Neuron (in vitro differentiated cells): Measurements from ENCODE around the gene DPF3.
"Not testable (repeated sequence)": the region's sequence is repeated elsewhere in the genome, so short reads cannot be mapped to it uniquely, and the experiment has no call there.

Experiments
- H2AFZ ChIP-seq: one replicate; pipeline ENCODE4 v1.6.1; 2013; ENCODE audit warnings: low read depth, mild to moderate bottlenecking, inconsistent platforms, low read length, moderate library complexity
- H3K27me3 ChIP-seq: one replicate; pipeline ENCODE4 v1.6.1; 2013; ENCODE audit warnings: low read length; ENCODE audit not compliant: insufficient read depth
- H3K36me3 ChIP-seq: one replicate; pipeline ENCODE4 v1.6.1; 2013; ENCODE audit warnings: low read length; ENCODE audit not compliant: insufficient read depth
- H3K4me1 ChIP-seq: one replicate; pipeline ENCODE4 v1.6.1; 2013; ENCODE audit warnings: low read length; ENCODE audit not compliant: insufficient read depth
- H3K4me3 ChIP-seq: 2 replicates; pipeline ENCODE4 v1.5.1; 2013; ENCODE audit warnings: mild to moderate bottlenecking, low read length, moderate library complexity
- H3K9me3 ChIP-seq: one replicate; pipeline ENCODE4 v1.6.1; 2013; ENCODE audit warnings: low read length

The DPF3 gene

DNA sequence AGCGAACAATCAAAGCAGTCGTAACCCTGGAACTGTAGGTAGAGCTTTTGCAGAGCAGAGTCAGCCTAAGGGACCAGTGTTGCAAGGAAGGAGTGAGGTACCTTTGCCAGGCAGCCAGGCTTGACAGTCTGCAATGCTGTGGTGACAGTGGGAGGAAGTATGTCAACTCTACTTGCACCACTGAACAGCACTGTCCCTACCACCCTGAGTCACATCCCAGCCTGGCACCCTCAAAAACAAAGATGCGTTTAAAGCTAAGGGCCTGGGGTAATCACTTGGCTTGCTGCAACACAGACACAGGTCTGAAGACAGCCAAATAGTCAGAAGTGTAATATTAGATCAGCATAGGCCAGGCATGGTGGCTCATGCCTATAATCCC, 141.9 kb downstream of the DPF3 start:
- H3K4me3 ChIP-seq, result no peak overlapping the region
- H3K4me1 ChIP-seq, result no peaks in the 10 kb centered on the region
- H3K27me3 ChIP-seq, result no peaks in the 10 kb centered on the region
- peaks cover 4% of the 10 kb centered on the region for H3K9me3 ChIP-seq
- H3K36me3 ChIP-seq, result no peaks in the 10 kb centered on the region
- H2AFZ ChIP-seq, result no peak overlapping the region

DNA sequence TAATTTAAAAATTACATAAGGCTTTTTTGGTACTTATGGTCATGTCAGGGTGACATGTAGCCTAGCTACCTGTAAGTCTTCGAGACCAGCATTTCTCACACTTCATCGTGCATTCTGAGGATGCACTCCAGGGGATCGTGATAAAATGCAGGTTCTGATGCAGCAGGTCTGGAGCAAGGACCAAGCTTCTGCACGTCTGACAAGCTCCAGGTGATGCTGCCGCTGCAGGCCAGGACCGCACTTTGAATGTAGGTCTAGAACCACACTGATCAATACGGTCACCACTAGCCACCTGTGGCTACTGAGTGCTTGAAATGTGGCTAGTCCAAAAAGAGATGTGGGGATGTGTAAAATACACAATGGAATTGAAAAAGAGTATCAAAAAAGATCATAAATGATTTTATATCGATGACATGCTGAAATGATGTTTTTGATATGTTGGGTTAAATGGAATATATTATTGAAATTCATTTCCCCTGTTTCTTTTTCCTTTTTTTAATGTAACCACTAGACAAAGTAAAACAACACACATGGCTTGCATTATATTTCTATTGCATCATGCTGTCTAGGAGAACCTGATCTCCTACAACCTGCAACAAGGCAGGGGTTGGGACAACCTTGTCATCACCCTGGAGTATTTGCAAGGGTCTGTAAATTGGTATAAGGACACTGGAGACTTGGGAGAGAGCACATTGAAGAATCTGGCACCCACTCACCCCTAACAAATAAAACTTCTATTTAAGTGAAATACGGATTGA, 142.4 kb downstream of the DPF3 start:
- Histone ChIP-seq H3K4me1 (no peaks in the 10 kb centered on the region), H2AFZ (no peak overlapping the region), H3K36me3 (no peaks in the 10 kb centered on the region), H3K4me3 (no peak overlapping the region), H3K9me3 (peaks cover 4% of the 10 kb centered on the region), H3K27me3 (no peaks in the 10 kb centered on the region)

DNA sequence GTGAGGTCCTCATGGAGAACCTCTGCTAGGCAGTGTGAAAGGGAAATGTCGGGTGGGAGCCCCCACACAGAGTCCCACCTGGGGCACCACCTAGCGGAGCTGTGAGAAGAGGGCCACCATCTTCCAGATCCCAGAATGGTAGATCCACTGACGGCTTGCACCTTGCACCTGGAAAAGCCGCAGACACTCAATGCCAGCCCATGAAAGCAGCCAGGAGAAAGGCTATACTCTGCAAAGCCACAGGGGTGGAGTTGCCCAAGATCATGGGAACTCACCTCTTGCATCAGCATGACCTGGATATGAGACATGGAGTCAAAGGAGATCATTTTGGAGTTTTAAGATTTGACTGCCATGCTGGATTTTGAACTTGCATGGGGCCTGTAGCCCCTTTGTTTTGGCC, 145.0 kb downstream of the DPF3 start:
- not testable (repeated sequence) for H3K9me3 ChIP-seq, H3K4me3 ChIP-seq, H2AFZ ChIP-seq, H3K4me1 ChIP-seq, H3K27me3 ChIP-seq, H3K36me3 ChIP-seq

DNA sequence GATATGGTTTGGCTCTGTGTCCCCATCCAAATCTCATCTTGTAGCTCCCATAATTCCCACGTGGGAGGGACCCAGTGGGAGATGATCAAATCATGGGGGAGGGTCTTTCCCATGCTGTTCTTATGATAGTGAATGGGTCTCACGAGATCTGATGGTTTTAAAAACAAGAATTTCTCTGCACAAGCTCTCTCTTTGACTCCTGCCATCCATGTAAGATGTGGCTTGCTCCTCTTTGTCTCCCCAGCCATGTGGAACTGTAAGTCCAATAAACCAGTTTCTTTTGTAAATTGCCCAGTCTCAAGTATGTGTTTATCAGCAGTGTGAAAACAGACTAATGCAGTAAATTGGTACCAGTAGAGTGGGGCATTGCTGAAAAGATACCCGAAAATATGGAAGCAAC, 146.2 kb downstream of the DPF3 start:
- Histone ChIP-seq H3K4me3 (no peak overlapping the region), H3K4me1 (no peaks in the 10 kb centered on the region), H3K36me3 (no peaks in the 10 kb centered on the region), H3K27me3 (no peaks in the 10 kb centered on the region), H3K9me3 (peaks cover 4% of the 10 kb centered on the region), H2AFZ (no peak overlapping the region)

DNA sequence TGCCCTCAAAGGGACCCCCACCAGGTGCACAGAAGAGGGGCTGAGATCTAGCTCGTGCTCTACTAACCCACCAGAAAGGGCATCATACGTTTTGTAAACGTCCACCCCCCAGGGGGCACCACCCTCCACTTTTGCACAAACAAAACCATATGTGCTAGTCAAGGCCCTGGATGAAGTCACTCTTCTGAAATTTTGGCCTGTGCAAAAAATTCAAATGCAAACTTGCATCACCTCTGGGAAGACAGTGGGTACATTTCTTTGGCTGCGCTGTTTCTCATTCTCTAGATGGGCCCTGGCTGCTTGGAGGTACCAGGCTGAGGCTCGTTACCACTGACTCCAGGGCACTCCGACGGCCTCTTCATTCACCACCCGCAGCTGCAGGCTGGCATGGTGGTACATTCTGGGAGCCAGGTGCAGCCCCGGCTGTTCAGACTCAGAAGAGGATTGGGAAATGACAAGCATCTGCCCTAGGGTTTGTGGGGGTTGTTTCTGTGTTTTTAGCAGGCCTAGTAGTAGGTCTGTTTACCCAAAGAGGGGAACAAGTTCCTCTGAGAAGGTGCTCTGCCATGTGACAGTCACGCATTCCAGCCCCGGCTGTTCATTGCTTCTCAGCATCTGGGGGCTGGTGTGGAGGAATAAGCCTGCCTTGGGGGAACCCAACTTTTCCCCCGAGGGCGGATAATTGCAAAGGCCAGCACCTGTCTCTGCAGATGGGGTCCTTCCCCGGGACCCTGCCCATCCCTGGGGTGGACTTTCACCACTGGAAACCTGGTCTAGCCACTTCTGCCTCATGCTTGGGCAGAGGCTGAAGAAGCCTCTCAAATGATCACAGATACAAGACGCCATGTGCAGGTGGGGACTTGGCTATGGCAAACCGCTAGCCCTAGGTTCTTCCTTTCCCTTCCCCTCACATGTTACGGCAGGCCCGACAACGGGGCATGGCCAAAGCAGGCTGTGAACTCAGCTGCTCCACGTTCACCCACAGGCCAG, 147.6 kb downstream of the DPF3 start:
- no peak overlapping the region for H2AFZ ChIP-seq
- H3K4me1 ChIP-seq, result no peaks in the 10 kb centered on the region
- no peaks in the 10 kb centered on the region for H3K36me3 ChIP-seq
- H3K9me3 ChIP-seq, result peaks cover 4% of the 10 kb centered on the region
- no peaks in the 10 kb centered on the region for H3K27me3 ChIP-seq
- H3K4me3 ChIP-seq, result no peak overlapping the region

DNA sequence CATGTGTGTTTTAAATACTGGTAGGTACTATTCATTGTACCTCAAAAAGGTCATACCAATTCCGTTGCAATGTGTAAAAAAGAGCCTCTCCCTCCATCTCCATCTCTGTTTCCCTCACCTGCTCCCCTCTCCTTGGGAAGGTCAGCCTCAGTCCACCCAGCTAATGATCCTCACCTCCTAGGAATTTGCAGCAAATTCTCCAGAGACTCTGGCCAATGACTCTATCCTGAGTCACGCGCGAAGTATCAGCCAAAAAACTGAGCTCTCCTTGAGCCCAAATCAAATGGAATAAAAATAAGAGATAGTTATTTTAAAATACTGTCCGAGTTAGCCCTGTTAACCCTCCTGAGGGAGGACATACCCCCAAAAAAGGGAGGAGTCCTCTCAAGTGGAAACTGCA, 148.4 kb downstream of the DPF3 start:
- Histone ChIP-seq H3K27me3 (no peaks in the 10 kb centered on the region), H3K9me3 (peaks cover 4% of the 10 kb centered on the region), H3K36me3 (no peaks in the 10 kb centered on the region), H3K4me3 (no peak overlapping the region), H2AFZ (no peak overlapping the region), H3K4me1 (no peaks in the 10 kb centered on the region)

DNA sequence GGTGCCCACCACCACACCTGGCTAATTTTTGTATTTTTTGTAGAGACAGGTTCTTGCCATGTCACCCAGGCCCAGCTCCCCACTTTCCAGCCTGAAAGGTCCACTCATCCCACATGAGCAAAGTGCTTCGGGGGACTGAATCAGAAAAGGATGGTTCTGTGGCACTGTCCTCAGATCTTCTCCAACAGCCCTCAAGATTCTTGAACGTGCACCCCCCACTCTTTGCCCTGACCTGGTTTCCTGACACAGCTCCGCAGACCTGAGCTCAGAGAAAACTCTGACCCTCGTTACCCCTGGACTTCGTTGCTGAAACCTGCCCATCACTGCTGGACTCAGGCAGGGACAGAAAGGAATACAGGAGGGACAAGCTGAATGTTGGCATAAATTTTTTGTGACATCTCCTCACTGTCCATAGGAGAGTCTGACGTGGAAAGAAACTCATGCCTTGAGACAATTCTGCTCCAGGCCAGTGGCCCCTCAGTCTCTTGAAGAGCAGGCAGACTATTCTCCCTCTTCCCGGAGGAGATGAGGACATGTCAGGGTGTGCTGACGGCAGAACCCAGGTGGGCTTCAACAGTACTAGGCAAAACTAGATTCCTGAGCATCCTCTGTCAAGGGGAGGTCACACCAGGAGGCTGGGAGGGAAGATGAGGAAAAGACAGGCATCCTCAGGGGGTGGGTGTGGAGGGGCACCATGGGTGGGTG, 149.3 kb downstream of the DPF3 start:
- H3K4me1 ChIP-seq, result no peaks in the 10 kb centered on the region
- H3K36me3 ChIP-seq, result no peaks in the 10 kb centered on the region
- H3K27me3 ChIP-seq, result no peaks in the 10 kb centered on the region
- no peak overlapping the region for H2AFZ ChIP-seq
- no peak overlapping the region for H3K4me3 ChIP-seq
- H3K9me3 ChIP-seq, result peaks cover 4% of the 10 kb centered on the region

DNA sequence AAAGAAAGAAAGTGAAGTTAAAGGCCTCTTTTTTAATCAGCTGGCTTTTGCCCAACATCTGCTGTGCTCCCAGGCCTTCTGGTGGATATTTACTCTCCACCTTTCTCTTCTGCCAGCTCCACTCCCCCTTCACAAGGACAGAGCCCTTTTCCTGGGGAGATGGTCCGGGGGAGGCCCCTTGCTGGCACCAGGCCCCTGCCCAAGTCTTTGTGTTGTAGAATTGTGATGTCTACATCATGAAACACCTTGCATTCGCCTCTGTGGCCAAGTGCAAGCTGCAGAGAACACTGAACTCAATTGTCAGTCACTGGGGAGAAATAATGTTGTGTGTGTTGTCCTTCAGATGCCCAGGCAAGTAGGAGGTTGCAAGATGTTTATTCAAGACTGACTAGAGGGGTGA, 150.3 kb downstream of the DPF3 start:
- no peaks in the 10 kb centered on the region for H3K36me3 ChIP-seq
- no peaks in the 10 kb centered on the region for H3K4me1 ChIP-seq
- no peaks in the 10 kb centered on the region for H3K27me3 ChIP-seq
- H3K9me3 ChIP-seq, result peaks cover 4% of the 10 kb centered on the region
- H2AFZ ChIP-seq, result no peak overlapping the region
- H3K4me3 ChIP-seq, result no peak overlapping the region

DNA sequence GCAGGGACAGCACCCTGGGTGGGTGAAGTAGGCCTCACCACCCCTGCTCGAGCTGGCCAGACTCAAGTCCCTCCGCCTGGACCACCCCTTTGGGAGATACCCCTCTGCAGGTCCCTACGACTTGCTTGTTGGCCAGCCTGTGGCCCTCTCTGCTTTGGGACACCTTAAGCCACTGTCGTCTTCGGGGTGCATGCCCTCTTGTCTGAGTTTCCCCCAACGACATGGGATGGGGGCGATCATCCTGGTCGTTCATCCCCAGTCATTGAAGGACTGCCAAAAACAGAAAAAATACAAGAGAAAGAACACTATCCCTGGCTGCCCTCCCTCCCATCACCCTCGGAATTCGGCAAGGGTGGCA, 151.1 kb downstream of the DPF3 start:
- no peaks in the 10 kb centered on the region for H3K27me3 ChIP-seq
- H3K36me3 ChIP-seq, result no peaks in the 10 kb centered on the region
- no peaks in the 10 kb centered on the region for H3K4me1 ChIP-seq
- no peak overlapping the region for H2AFZ ChIP-seq
- H3K9me3 ChIP-seq, result peaks cover 4% of the 10 kb centered on the region
- no peak overlapping the region for H3K4me3 ChIP-seq

DNA sequence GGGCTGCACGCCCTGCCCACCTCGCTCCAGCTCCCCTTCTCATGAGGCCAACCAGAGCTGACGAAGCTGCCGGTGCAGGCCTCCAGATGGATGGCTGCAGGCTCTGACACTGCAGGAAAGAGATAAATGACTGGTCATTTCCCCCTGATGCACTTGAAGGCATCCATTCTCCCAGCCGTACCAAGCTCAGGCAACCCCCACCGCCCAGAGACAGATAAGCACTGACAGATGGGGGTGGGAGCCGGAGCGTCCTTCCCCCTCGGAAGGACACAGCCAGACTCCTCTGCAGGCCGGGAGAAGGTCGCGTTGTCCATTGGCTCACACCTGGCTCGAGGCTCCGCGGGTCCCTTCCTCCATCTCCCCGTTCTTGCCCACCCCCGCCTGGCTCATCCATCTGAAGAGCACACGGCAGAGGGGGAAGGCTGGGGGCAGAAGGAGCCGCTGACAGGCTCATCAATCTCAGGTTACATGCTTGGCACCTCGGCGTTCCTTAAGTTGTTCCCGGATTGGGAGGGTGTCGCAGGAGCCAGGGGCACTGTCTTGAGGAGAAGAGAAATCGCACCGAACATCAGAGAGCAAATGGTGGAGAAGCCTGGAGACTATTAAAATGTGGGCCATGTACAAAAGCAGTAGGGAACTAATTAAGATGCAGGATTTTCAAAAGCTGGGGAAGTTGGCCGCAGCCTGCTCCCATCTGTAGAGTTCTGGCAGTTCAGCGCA, 151.6 kb downstream of the DPF3 start:
- H3K36me3 ChIP-seq, result no peaks in the 10 kb centered on the region
- no peaks in the 10 kb centered on the region for H3K4me1 ChIP-seq
- H3K9me3 ChIP-seq, result peaks cover 3% of the 10 kb centered on the region
- H3K27me3 ChIP-seq, result no peaks in the 10 kb centered on the region
- H2AFZ ChIP-seq, result no peak overlapping the region
- no peak overlapping the region for H3K4me3 ChIP-seq

DNA sequence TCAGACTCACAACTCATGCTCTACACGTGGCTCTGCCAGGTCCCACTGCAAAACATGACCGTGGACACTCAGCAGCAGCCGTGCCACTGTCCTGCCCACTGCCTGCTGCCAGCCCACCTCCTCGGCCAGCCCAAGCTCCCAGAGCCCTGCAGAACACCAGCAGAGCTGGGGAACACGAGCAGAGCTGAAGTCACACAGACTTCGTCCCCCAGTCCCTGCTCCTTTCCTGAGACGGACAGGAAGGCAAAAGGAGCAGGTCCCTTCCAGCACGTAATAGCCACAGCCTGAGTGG, 152.1 kb downstream of the DPF3 start:
- Histone ChIP-seq H3K4me1 (no peaks in the 10 kb centered on the region), H3K9me3 (no peaks in the 10 kb centered on the region), H3K36me3 (no peaks in the 10 kb centered on the region), H2AFZ (no peak overlapping the region), H3K4me3 (no peak overlapping the region), H3K27me3 (no peaks in the 10 kb centered on the region)

DNA sequence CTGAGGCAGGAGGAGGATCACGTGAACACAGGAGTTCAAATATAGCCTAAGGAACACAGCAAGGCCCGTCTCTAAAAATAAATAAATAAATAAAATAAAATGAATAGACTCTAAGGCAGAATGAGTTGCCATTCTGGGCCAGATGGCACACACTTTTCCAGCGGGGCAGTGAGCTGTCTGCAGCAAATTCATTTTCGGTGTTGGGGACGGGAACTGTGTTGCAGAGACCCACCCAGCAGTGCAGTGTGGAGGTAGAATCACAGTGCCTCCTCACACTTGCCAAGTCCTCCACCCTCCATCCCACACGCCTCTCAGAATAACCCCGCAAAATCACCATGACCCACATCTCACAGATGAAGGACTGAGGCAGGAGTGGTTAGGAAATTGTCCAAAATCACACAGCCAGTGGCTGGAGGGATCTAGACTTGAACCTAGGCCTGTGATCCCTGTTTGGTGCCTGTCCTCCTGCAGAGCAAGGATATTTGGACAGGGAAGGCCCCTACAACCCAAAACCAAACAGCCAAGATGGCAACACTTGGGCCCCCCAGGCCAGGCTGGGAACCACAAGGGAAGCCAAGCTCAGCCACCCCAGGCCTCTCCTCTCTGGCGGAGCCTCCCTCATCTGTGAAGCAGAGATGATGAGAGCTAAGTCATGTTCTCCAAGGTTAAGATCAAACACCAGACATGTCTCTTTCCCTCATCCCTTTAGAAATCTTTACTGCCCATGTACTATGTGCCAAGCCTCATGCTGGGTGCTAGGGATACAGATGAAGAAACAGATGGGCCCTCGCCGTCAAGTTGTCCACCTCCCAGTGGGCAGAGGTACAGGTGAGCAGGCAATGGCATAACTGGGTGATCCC, 152.7 kb downstream of the DPF3 start:
- no peaks in the 10 kb centered on the region for H3K27me3 ChIP-seq
- H3K4me1 ChIP-seq, result no peaks in the 10 kb centered on the region
- no peak overlapping the region for H2AFZ ChIP-seq
- H3K36me3 ChIP-seq, result no peaks in the 10 kb centered on the region
- H3K4me3 ChIP-seq, result no peak overlapping the region
- no peaks in the 10 kb centered on the region for H3K9me3 ChIP-seq
